ENCODE measurements around the gene ZMIZ1.

The ZMIZ1 gene

DNA sequence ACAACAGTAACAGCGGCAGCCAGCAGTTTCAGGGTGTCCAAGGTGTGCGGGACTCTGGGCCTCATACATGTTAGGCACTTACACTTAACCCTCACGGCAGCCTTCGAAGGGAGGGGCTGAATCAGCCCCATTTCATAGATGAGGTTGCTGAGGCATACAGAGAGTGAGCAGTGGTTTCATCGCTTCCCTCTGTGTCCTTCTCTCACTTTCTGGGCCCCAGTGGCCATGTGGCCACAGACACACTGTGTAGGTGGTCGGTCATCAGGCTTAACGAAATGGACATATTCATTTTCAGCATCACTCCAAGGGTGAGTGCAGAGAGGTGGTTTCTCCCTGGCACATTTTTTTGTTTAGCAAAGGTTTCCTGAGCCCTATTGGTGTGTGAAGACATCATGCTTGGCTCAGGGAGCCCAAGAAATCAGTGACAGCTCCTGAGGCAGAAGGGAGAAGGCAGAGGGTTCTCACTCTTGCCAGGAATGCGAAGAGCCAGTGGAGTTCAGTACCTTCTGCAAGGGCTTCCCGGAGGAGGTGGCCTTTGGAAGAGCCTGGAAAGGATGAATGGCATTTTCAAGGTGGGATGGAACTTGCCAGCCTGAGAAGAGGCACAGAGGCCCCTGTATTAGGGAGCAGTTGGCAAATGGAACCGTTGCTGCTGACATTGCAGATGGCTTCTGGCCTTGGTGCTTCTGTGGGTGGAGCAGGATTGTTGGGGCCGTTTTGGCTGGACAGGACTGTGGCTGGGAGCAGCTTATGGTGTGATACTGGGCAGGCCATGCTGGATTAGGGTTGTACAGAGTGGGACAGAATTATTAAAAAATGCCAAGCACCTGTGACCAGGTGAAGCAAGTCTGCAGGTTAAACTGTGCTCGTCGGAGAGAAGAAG lies 216.8 kb downstream of the ZMIZ1 start (continued):
- no peak for TF ChIP-seq ZSCAN16 (tag by site-specific recombination; IDR thresholded peaks at IDR 0.05)
- TF ChIP-seq YY2 (tag by site-specific recombination; IDR thresholded peaks at IDR 0.05) = no peak
- TF ChIP-seq IKZF3 (tag by site-specific recombination; IDR thresholded peaks at IDR 0.05) = no peak
- no peak for TF ChIP-seq OVOL3 (tag by site-specific recombination; IDR thresholded peaks at IDR 0.05)
- TF ChIP-seq GLIS1 (tag by site-specific recombination; IDR thresholded peaks at IDR 0.05) = no peak
- no peak for TF ChIP-seq BCL6B (tag by site-specific recombination; IDR thresholded peaks at IDR 0.05)
- no peak for TF ChIP-seq ZNF274 (IDR thresholded peaks at IDR 0.05; ENCODE audit: low read length)
- TF ChIP-seq ZNF274 (tag by site-specific recombination; IDR thresholded peaks at IDR 0.05; ENCODE audit: borderline replicate concordance) = no peak
- no peak for TF ChIP-seq ZNF654 (tag by site-specific recombination; IDR thresholded peaks at IDR 0.05; ENCODE audit: low read depth)
- TF ChIP-seq ZBTB17 (tag by site-specific recombination; IDR thresholded peaks at IDR 0.05) = no peak

DNA sequence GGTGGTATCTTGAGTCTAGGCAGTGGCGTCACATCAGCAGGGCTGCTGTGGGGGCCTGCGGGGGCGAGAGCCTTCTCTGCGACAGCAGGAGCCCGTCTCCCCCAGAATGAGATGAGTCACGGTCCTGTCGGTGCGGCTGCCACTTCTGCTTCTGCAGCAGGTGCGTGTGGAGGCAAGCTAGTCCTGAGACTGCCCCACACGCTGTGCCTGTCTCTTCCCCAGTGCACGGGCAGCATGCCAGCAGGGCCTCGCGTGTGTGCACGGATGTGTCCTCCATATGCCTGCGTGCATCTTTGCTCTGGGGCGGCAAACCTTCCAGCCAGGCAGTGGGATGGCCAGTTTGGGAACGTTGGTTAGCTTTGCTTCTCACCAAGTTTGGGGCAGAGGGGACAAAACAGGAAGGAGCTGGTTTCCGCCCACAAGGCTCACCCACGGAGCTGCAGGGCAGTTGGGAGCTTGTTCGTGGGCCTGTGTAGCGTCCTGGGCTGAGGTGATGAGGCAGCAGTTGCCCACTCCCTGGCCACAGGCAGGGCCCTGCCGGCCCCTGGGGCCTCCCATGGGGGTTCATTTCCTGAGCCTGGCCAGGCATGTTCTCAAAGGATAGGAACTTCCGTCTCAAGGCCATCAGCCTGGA lies 217.7 kb downstream of the ZMIZ1 start:
- H3K9me3 ChIP-seq (ENCODE audit: control insufficient read depth, insufficient read depth, low read depth, low read length) = no peaks in the 10 kb centered on the region
- H3K27ac ChIP-seq (ENCODE audit: extremely low read depth, low read depth, low read length) = no peak overlapping the region
- CTCF ChIA-PET = interaction anchor here (0.7 kb wide), 1 partner anchor 9 kb away, joined by 3 read pairs; no protein-coding TSS in a partner anchor
- H3K36me3 ChIP-seq (ENCODE audit: control insufficient read depth in 2 of 2, insufficient read depth in 1 of 2, low read length in 2 of 2) = peaks cover 0 to 41% of the 10 kb centered on the region in 2 experiments; a peak in 1 of 3 replicates
- H3K4me1 ChIP-seq (ENCODE audit: control insufficient read depth, insufficient read depth, low read length) = no peaks in the 10 kb centered on the region
- POLR2A ChIA-PET = no interaction called here
- no peak overlapping the region for H3K4me3 ChIP-seq (ENCODE audit: low read depth, low read length)
- TF ChIP-seq MZF1 (tag by site-specific recombination; IDR thresholded peaks at IDR 0.05; ENCODE audit: borderline replicate concordance) (no peak), GLIS1 (tag by site-specific recombination; IDR thresholded peaks at IDR 0.05) (no peak), ZBTB49 (tag by site-specific recombination; IDR thresholded peaks at IDR 0.05; ENCODE audit: low read depth) (no peak), ZBTB1 (tag by site-specific recombination; IDR thresholded peaks at IDR 0.05) (no peak), ZNF292 (tag by site-specific recombination; IDR thresholded peaks at IDR 0.05; ENCODE audit: borderline replicate concordance, low read depth) (no peak), SALL2 (tag by site-specific recombination; IDR thresholded peaks at IDR 0.05; ENCODE audit: borderline replicate concordance) (no peak), ZFP69B (tag by site-specific recombination; IDR thresholded peaks at IDR 0.05) (no peak), ZNF248 (tag by site-specific recombination; IDR thresholded peaks at IDR 0.05) (no peak), TRIM28 (IDR thresholded peaks at IDR 0.05; ENCODE audit: borderline replicate concordance, low read length) (no peak), ZNF560 (tag by site-specific recombination; IDR thresholded peaks at IDR 0.05; ENCODE audit: borderline replicate concordance) (no peak), ZNF473 (tag by site-specific recombination; IDR thresholded peaks at IDR 0.05) (no peak), ZFP3 (tag by site-specific recombination; IDR thresholded peaks at IDR 0.05; ENCODE audit: low read depth) (no peak), EGR2 (tag by site-specific recombination; IDR thresholded peaks at IDR 0.05; ENCODE audit: low read depth) (peak; percentile 91), SP7 (tag by site-specific recombination; IDR thresholded peaks at IDR 0.05) (peak; percentile 28; the same call in 1 of the 2 replicates), ZNF792 (tag by site-specific recombination; IDR thresholded peaks at IDR 0.05) (no peak), ZNF335 (tag by site-specific recombination; conservative IDR thresholded peaks at IDR 0.05) (peak; percentile 57), ZNF426 (tag by site-specific recombination; IDR thresholded peaks at IDR 0.05) (no peak), ZNF664 (tag by site-specific recombination; IDR thresholded peaks at IDR 0.05) (no peak), HOXD13 (CRISPR knock-in tag; IDR thresholded peaks at IDR 0.05; ENCODE audit: borderline replicate concordance) (no peak)
- TF ChIP-seq, protein P1, sequence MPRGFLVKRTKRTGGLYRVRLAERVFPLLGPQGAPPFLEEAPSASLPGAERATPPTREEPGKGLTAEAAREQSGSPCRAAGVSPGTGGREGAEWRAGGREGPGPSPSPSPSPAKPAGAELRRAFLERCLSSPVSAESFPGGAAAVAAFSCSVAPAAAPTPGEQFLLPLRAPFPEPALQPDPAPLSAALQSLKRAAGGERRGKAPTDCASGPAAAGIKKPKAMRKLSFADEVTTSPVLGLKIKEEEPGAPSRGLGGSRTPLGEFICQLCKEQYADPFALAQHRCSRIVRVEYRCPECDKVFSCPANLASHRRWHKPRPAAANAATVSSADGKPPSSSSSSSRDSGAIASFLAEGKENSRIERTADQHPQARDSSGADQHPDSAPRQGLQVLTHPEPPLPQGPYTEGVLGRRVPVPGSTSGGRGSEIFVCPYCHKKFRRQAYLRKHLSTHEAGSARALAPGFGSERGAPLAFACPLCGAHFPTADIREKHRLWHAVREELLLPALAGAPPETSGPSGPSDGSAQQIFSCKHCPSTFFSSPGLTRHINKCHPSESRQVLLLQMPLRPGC (tag by site-specific recombination; IDR thresholded peaks at IDR 0.05) = no peak
- TF ChIP-seq, protein P2, sequence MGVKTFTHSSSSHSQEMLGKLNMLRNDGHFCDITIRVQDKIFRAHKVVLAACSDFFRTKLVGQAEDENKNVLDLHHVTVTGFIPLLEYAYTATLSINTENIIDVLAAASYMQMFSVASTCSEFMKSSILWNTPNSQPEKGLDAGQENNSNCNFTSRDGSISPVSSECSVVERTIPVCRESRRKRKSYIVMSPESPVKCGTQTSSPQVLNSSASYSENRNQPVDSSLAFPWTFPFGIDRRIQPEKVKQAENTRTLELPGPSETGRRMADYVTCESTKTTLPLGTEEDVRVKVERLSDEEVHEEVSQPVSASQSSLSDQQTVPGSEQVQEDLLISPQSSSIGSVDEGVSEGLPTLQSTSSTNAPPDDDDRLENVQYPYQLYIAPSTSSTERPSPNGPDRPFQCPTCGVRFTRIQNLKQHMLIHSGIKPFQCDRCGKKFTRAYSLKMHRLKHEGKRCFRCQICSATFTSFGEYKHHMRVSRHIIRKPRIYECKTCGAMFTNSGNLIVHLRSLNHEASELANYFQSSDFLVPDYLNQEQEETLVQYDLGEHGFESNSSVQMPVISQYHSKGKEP (tag by site-specific recombination; IDR thresholded peaks at IDR 0.05) = no peak

Measured in HEK293 (cell line).